Activated CD4-positive, alpha-beta memory T cell treated with anti-CD3 and anti-CD28 coated beads, Interleukin-2, amount 10 ng/mL, durations not matched to agents 7 days and 5 days (primary cell): ENCODE measurements around the gene SCGB1C2. TPM values are rescaled to one million over a fixed set of nuclear protein-coding genes. Genes with fewer than 3 reads are reported as not detected.
"Not testable (repeated sequence)": the region's sequence is repeated elsewhere in the genome, so short reads cannot be mapped to it uniquely, and the experiment has no call there.

Experiments used
- CTCF ChIA-PET: fragments of 350-600 bp; sonication (Branson Sonifier 250); formaldehyde crosslinking; loops from one replicate; lab custom pipeline; 2021; ENCODE audit warnings: antibody characterized with exemption, inconsistent platforms; lab: Charles Lee
- POLR2A ChIA-PET: fragments of 350-600 bp; sonication (Branson Sonifier 250); formaldehyde crosslinking; loops from one replicate; lab custom pipeline; 2021; ENCODE audit warnings: antibody characterized with exemption; lab: Charles Lee
- DNase-seq: peaks from one replicate; pipeline ENCODE4 v3.0.0-alpha.2; 2020
- H3K27ac Mint-ChIP-seq: one replicate; pipeline ENCODE4 v1.8.0; 2021; ENCODE audit warnings: mild to moderate bottlenecking, mixed read lengths
- H3K27me3 Mint-ChIP-seq: one replicate; pipeline ENCODE4 v1.8.0; 2021; ENCODE audit warnings: mixed read lengths
- H3K36me3 Mint-ChIP-seq: one replicate; pipeline ENCODE4 v1.8.0; 2021; ENCODE audit warnings: low read depth, mixed read lengths
- H3K4me1 Mint-ChIP-seq: one replicate; pipeline ENCODE4 v1.8.0; 2021; ENCODE audit warnings: mixed read lengths
- H3K4me3 Mint-ChIP-seq: one replicate; pipeline ENCODE4 v1.8.0; 2021; ENCODE audit warnings: mild to moderate bottlenecking, mixed read lengths
- H3K9me3 Mint-ChIP-seq: one replicate; pipeline ENCODE4 v1.8.0; 2021; ENCODE audit warnings: mixed read lengths
- total RNA-seq, 2 experiments: library from RNA; stranded (reverse); gene quantifications; one replicate each; pipeline ENCODE4 v1.2.3, GENCODE V29; 2021

Gene SCGB1C2
- total RNA-seq, result not detected

DNA sequence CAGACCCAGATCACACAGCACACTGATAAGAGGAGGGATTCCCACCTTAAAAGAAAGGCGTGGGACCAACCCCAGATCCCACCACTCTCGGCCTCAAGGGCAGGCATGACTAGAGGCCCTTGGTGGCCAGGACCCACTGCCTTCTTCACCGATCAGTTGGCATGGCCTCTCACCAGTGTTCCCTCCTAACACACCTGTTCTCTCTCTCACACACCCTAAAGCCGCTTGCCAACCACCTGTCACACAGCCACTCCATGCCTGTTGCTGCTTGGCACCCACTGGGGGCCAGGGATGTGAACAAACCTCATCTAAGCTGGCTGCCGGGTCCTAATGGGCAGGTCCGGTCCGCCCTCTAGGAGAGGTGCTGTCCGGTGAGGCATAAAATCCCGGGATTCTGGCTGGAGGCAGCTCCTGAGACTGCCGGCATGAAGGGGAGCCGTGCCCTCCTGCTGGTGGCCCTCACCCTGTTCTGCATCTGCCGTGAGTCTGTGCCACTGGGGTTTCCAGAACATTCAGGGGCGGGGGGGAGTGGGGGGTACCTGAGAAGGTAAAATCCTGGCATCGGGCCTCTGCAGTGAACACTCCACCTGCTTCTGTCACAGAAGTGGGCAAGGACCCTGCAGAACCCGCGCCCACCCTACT is at the start of gene SCGB1C2:
TSS of gene SCGB1C2 (plus strand) at position 404 of the 642 bp plus-strand sequence. CDS start at position 426, 22 bp downstream.
- H3K27ac Mint-ChIP-seq, H3K27me3 Mint-ChIP-seq, DNase-seq, H3K4me3 Mint-ChIP-seq, H3K4me1 Mint-ChIP-seq, H3K36me3 Mint-ChIP-seq, CTCF ChIA-PET, H3K9me3 Mint-ChIP-seq, POLR2A ChIA-PET: not testable (repeated sequence)

DNA sequence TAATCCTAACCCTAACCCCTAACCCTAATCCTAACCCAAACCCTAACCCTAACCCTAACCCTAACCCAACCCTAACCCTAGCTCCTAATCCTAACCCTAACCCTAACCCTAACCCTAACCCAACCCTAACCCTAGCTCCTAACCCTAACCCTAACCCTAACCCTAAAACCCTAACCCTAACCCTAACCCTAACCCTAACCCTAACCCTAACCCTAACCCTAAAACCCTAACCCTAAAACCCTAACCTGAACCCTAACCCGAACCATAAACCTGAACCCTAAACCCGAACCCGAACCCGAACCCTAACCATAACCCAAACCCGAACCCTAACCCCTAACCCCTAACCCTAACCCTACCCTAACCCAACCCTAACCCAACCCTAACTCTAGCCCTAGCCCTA is 24.3 kb upstream of the SCGB1C2 start:
- POLR2A ChIA-PET, H3K9me3 Mint-ChIP-seq, H3K27me3 Mint-ChIP-seq: not testable (repeated sequence)

GRCh38 chr17:118339-118917 is 18.9 kb upstream of the SCGB1C2 start:
- CTCF ChIA-PET, H3K9me3 Mint-ChIP-seq, POLR2A ChIA-PET, H3K36me3 Mint-ChIP-seq, DNase-seq, H3K4me3 Mint-ChIP-seq, H3K4me1 Mint-ChIP-seq, H3K27ac Mint-ChIP-seq, H3K27me3 Mint-ChIP-seq: not testable (repeated sequence)

More for the DNA sequence above, 24.3 kb upstream of the SCGB1C2 start:
- H3K4me1 Mint-ChIP-seq, H3K36me3 Mint-ChIP-seq, CTCF ChIA-PET, DNase-seq, H3K4me3 Mint-ChIP-seq, H3K27ac Mint-ChIP-seq: not testable (repeated sequence)

GRCh38 chr17:133932-134331 is 3.4 kb upstream of the SCGB1C2 start:
- H3K4me3 Mint-ChIP-seq, H3K27me3 Mint-ChIP-seq, H3K4me1 Mint-ChIP-seq, POLR2A ChIA-PET, H3K27ac Mint-ChIP-seq, H3K36me3 Mint-ChIP-seq, H3K9me3 Mint-ChIP-seq, CTCF ChIA-PET: not testable (repeated sequence)
- DNase-seq, result peak; percentile 4

GRCh38 chr17:134332-134785 is 3.0 kb upstream of the SCGB1C2 start:
- H3K27me3 Mint-ChIP-seq, H3K36me3 Mint-ChIP-seq, H3K9me3 Mint-ChIP-seq, H3K27ac Mint-ChIP-seq, H3K4me3 Mint-ChIP-seq, CTCF ChIA-PET, H3K4me1 Mint-ChIP-seq, POLR2A ChIA-PET: not testable (repeated sequence)
- peak; percentile 38 for DNase-seq

GRCh38 chr17:135022-135421 is 2.3 kb upstream of the SCGB1C2 start:
- CTCF ChIA-PET, H3K4me1 Mint-ChIP-seq, H3K27ac Mint-ChIP-seq, H3K27me3 Mint-ChIP-seq, H3K36me3 Mint-ChIP-seq, POLR2A ChIA-PET, H3K9me3 Mint-ChIP-seq, DNase-seq, H3K4me3 Mint-ChIP-seq: not testable (repeated sequence)

DNA sequence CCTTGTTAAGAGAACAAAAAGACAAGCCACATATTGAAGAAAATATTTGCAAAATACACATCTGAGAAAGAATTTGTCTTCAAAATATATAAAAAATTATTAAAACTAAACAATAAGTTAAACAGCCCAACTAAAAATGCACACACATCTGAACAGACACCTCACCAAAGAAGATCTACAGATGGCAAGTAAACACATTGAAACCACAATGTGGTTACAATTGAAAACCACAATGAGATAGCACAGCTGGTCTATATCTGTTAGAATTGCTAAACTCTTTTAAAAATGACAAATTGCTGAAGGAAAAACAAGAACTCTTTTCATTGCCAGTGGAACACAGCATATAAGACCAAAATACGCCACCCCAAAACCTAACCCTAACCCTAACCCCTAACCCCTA is 1.5 kb upstream of the SCGB1C2 start:
- CTCF ChIA-PET, H3K9me3 Mint-ChIP-seq, H3K4me3 Mint-ChIP-seq: not testable (repeated sequence)

GRCh38 chr17:136531-136930 is 838 bp upstream of the SCGB1C2 start:
- H3K4me1 Mint-ChIP-seq, H3K27me3 Mint-ChIP-seq, CTCF ChIA-PET, POLR2A ChIA-PET, H3K27ac Mint-ChIP-seq, H3K9me3 Mint-ChIP-seq, H3K36me3 Mint-ChIP-seq, H3K4me3 Mint-ChIP-seq: not testable (repeated sequence)
- peak; percentile 79 for DNase-seq

More for the DNA sequence above, 1.5 kb upstream of the SCGB1C2 start:
- H3K27ac Mint-ChIP-seq, H3K27me3 Mint-ChIP-seq, H3K4me1 Mint-ChIP-seq, POLR2A ChIA-PET, DNase-seq, H3K36me3 Mint-ChIP-seq: not testable (repeated sequence)

DNA sequence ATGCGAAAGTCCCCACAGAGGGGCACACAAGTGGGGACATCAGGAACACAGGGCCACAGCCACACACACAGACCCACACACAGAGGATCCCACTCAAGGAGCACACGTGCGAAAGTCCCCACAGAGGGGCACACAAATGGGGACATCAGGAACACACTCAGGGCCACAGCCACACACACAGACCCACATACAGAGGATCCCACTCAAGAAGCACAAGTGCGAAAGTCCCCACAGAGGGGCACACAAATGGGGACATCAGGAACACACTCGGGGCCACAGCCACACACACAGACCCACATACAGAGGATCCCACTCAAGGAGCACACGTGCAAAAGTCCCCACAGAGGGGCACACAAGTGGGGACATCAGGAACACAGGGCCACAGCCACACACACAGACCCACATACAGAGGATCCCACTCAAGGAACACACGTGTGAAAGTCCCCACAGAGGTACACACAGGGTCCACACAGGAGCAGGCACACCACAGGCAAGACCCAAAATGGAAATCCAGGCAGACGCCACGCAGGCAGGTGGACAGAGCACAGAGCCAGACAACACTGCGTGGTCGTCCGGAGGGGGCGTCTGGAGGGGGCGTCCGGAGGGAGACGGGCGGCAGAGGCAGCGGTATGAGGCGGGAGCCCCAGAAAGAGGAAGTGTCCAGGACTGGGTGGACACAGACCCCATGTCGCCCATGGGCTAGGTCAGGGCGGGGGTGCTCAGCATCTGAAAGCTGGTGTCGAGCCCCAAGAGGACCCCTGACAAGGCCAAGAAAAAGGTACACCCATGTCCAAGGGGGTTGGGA is 2.2 kb downstream of the SCGB1C2 start:
- DNase-seq, result peak; percentile 11
- H3K9me3 Mint-ChIP-seq, CTCF ChIA-PET, H3K4me3 Mint-ChIP-seq, POLR2A ChIA-PET, H3K36me3 Mint-ChIP-seq, H3K27ac Mint-ChIP-seq, H3K27me3 Mint-ChIP-seq, H3K4me1 Mint-ChIP-seq: not testable (repeated sequence)

- peaks cover 4% of the 10 kb centered on the region for H3K27me3 Mint-ChIP-seq
- H3K36me3 Mint-ChIP-seq, result no peaks in the 10 kb centered on the region
- no peaks in the 10 kb centered on the region for H3K9me3 Mint-ChIP-seq
- peaks cover 1% of the 10 kb centered on the region for H3K4me1 Mint-ChIP-seq
- H3K4me3 Mint-ChIP-seq, result no peak overlapping the region
- ChIA-PET POLR2A (no interaction called here), CTCF (no interaction called here)
- DNase-seq, result peak; percentile 27
- no peak overlapping the region for H3K27ac Mint-ChIP-seq
Observed at GRCh38 chr17:142102-142661, 4.8 kb downstream of the SCGB1C2 start.

DNA sequence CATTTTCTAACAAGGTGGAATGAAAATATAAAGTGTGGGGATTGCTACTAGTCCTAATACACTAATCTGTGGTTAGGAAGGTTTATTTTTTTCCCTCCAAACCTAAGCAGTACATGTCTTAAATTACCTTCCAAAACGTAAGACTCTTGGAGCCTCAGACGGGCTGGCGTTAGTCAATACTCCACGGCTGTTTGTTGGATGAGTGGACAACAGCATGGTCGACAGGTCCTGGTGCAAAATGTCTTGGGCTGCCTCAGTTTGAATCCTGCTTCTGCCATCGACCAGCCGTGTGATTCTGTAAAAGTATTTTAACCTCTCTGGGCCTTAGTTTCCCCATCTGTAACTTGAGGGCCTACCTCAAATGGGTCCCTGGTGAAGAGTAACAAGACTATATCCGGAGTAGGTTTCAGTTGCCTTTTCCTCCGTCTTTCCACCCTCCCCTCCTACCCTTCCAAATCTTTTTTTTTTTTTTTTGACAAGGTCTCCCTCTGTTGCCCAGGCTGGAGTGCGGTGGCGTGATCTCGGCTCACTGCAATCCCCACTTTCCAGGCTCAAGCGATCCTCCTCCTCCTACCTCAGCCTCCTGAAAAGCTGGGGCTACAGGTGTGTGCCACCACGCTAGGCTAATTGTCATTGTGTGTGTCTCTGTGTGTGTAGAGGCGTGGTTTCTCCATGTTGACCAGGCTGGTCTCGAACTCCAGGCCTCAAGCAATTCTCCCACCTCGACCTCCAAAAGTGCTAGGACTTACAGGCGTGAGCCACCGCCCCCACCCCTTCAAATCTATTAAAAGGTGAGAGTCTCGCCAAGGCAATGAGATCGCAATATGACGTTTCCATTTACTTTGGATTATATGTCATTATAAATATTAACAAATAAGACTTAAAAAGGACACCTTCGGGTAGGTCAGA is 5.8 kb downstream of the SCGB1C2 start:
- Mint-ChIP-seq H3K27me3 (peaks cover 4% of the 10 kb centered on the region), H3K4me1 (peaks cover 1% of the 10 kb centered on the region), H3K4me3 (no peak overlapping the region), H3K36me3 (no peaks in the 10 kb centered on the region), H3K27ac (no peak overlapping the region), H3K9me3 (no peaks in the 10 kb centered on the region)
- peak; percentile 10 for DNase-seq
- ChIA-PET CTCF (interaction anchor here (0.6 kb wide), 1 partner anchor 752 kb away, joined by 5 read pairs; no protein-coding TSS in a partner anchor), POLR2A (no interaction called here)

DNA sequence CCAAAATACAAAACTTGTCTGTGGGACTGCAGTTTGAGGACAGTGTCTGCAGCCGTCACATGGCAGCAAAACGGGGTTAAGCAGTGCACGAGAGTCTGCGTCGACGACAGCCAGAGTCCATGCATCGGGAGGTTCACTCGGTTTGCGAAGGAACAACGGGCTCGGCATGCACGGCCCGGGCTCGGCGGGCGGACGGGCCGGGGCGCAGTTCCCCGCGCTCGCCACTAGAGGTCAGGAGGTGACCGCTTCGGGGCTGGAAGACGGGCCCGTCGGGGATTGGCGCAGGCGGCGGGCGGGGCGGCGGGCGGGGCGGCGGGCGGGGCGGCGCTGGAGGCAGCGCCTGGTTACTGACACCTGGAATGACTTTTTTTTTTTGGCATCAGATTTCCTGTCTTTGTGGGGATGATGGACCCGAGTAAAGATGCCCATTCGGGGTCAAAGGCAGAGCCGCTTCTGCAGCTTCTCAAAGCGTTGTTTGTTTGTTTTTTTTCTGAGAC is 6.5 kb downstream of the SCGB1C2 start:
- Mint-ChIP-seq H3K4me3 (no peak overlapping the region), H3K4me1 (peaks cover 1% of the 10 kb centered on the region), H3K9me3 (no peaks in the 10 kb centered on the region), H3K27ac (no peak overlapping the region), H3K27me3 (peaks cover 4% of the 10 kb centered on the region), H3K36me3 (no peaks in the 10 kb centered on the region)
- CTCF ChIA-PET, result interaction anchor here (0.6 kb wide), 1 partner anchor 751 kb away, joined by 5 read pairs; no protein-coding TSS in a partner anchor
- POLR2A ChIA-PET, result no interaction called here
- peak; percentile 86 for DNase-seq
